ENCODE measurements around the gene TNPO3.
"Not testable (repeated sequence)": the region's sequence is repeated elsewhere in the genome, so short reads cannot be mapped to it uniquely, and the experiment has no call there.

The TNPO3 gene

GRCh38 chr7:128954830-128955802, 99.8 kb downstream of the TNPO3 start:
- DNase-seq, result no peak

GRCh38 chr7:128954150-128954549, 100.8 kb downstream of the TNPO3 start:
- no peak for DNase-seq

- DNase-seq, result no peak
These were observed 103.6 kb downstream of the TNPO3 start for GRCh38 chr7:128951296-128951695.

GRCh38 chr7:128948976-128949760, 105.7 kb downstream of the TNPO3 start:
- DNase-seq, result no peak

GRCh38 chr7:128948312-128948973, 106.5 kb downstream of the TNPO3 start:
- no peak for DNase-seq

- DNase-seq, result no peak
These were observed 107.1 kb downstream of the TNPO3 start for GRCh38 chr7:128947854-128948253.

GRCh38 chr7:128946936-128947830, 107.7 kb downstream of the TNPO3 start:
- no peak for DNase-seq

GRCh38 chr7:128945668-128946366, 109.1 kb downstream of the TNPO3 start:
- no peak for DNase-seq

- no peak for DNase-seq
These were observed 110.2 kb downstream of the TNPO3 start for GRCh38 chr7:128944487-128945236.

GRCh38 chr7:128943251-128943650, 111.7 kb downstream of the TNPO3 start:
- not testable (repeated sequence) for DNase-seq

GRCh38 chr7:128941946-128942526, 112.9 kb downstream of the TNPO3 start:
- DNase-seq, result no peak

- DNase-seq, result no peak
These were observed 113.5 kb downstream of the TNPO3 start for GRCh38 chr7:128941323-128941890.

GRCh38 chr7:128940494-128941322, 114.2 kb downstream of the TNPO3 start:
- DNase-seq, result peak; percentile 26

GRCh38 chr7:128939861-128940410, 115.0 kb downstream of the TNPO3 start:
- DNase-seq, result no peak

- DNase-seq, result no peak
These were observed 115.6 kb downstream of the TNPO3 start for GRCh38 chr7:128939075-128939860.

- peak; percentile 38 for DNase-seq
These were observed 116.3 kb downstream of the TNPO3 start for GRCh38 chr7:128938544-128939074.

Measured in activated naive CD4-positive, alpha-beta T cell treated with Interleukin-2 at 50 U/mL for 16 hours (primary cell).